HEK293T (cell line): Measurements from ENCODE around the gene TXNIP.
"Not testable (repeated sequence)": the region's sequence is repeated elsewhere in the genome, so short reads cannot be mapped to it uniquely, and the experiment has no call there.

Experiments
- CTCF ChIA-PET: fragments of 350-600 bp; formaldehyde crosslinking; extraction: SDS; loops from one replicate; lab custom pipeline; 2021; ENCODE audit warnings: antibody characterized with exemption, inconsistent platforms; lab: Yijun Ruan, JAX
- POLR2A ChIA-PET: fragments of 350-600 bp; formaldehyde crosslinking; extraction: SDS; loops from one replicate; lab custom pipeline; 2020; ENCODE audit warnings: antibody characterized with exemption, inconsistent platforms; lab: Yijun Ruan, JAX
- DNase-seq: peaks from one replicate; pipeline ENCODE4 v3.0.0; 2012; ENCODE audit warnings: mixed read lengths; ENCODE audit errors: extremely low spot score
- ARNT ChIP-seq: fragments of 450-650 bp; IDR thresholded peaks from 2 replicates; pipeline ENCODE4 v1.6.1; 2017; ENCODE audit warnings: mild to moderate bottlenecking
- BHLHE40 ChIP-seq: fragments of 450-650 bp; IDR thresholded peaks from 2 replicates; pipeline ENCODE4 v1.6.1; 2016; ENCODE audit warnings: mild to moderate bottlenecking, moderate library complexity, borderline replicate concordance
- CTBP1 ChIP-seq: fragments of 450-650 bp; IDR thresholded peaks from 2 replicates; pipeline ENCODE4 v1.6.1; 2016; ENCODE audit warnings: borderline replicate concordance
- ELF4 ChIP-seq: fragments of 450-650 bp; IDR thresholded peaks from 2 replicates; pipeline ENCODE4 v1.6.1; 2017; ENCODE audit warnings: antibody characterized with exemption
- FOXA1 ChIP-seq: fragments of 450-650 bp; IDR thresholded peaks from 2 replicates; pipeline ENCODE4 v1.6.1; 2016; ENCODE audit warnings: mild to moderate bottlenecking
- FOXK2 ChIP-seq: fragments of 450-650 bp; IDR thresholded peaks from 2 replicates; pipeline ENCODE4 v1.6.1; 2016; ENCODE audit warnings: mild to moderate bottlenecking
- FOXM1 ChIP-seq: fragments of 450-650 bp; IDR thresholded peaks from 2 replicates; pipeline ENCODE4 v1.6.1; 2017; ENCODE audit warnings: mild to moderate bottlenecking, borderline replicate concordance
- HDGF ChIP-seq: fragments of 450-650 bp; IDR thresholded peaks from 2 replicates; pipeline ENCODE4 v1.6.1; 2017; ENCODE audit warnings: antibody characterized with exemption, borderline replicate concordance
- L3MBTL2 ChIP-seq: fragments of 450-650 bp; conservative IDR thresholded peaks from 2 replicates; pipeline ENCODE4 v1.6.1; 2016; ENCODE audit warnings: mild to moderate bottlenecking
- LEF1 ChIP-seq: fragments of 450-650 bp; IDR thresholded peaks from 2 replicates; pipeline ENCODE4 v1.6.1; 2017; ENCODE audit warnings: mild to moderate bottlenecking, borderline replicate concordance
- NFRKB ChIP-seq: fragments of 450-650 bp; IDR thresholded peaks from 2 replicates; pipeline ENCODE4 v1.6.1; 2016; ENCODE audit warnings: mild to moderate bottlenecking, moderate library complexity
- SP1 ChIP-seq: fragments of 450-650 bp; IDR thresholded peaks from 2 replicates; pipeline ENCODE4 v1.6.1; 2017
- SUZ12 ChIP-seq: fragments of 450-650 bp; IDR thresholded peaks from 2 replicates; pipeline ENCODE4 v1.6.1; 2016; ENCODE audit warnings: mild to moderate bottlenecking
- TARDBP ChIP-seq: fragments of 450-650 bp; IDR thresholded peaks from 2 replicates; pipeline ENCODE4 v1.6.1; 2016
- ZNF384 ChIP-seq: fragments of 450-650 bp; IDR thresholded peaks from 2 replicates; pipeline ENCODE4 v1.6.1; 2016
- TF ChIP-seq, protein P1 (sequence below): fragments of 450-650 bp; IDR thresholded peaks from 2 replicates; pipeline ENCODE4 v1.6.1; 2016

TXNIP gene

DNA sequence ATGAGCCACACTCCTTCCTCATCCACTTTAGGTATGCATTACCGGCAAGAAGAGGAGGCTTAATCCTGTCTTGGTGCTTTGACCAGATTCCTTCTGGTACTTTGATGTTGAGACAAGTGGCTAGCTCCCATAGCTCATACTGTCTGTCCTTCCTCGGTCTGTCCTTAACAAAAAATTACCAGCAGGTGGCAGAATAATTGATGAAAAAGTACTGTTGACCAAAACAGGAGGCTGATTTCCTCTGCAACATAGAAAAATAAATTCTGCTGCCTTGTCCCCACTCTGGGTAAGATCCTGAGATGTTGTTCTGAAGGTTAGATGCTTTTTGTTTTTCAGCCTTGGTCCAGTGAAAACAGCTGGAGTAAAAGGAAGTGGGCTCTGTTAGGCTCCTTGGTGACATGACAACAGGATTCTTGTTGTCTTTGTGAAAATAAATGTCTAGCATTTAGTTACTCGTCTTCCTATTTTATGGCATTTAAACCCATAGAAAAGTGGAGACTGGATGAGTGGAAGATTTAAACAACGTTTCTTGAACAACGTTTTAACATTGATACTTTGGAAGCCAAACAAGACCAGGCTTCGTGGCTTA lies 36.3 kb upstream of the TXNIP start:
- TF ChIP-seq ZNF384: no peak
- no peak for TF ChIP-seq HDGF
- TF ChIP-seq FOXA1: no peak
- TF ChIP-seq, protein P1, sequence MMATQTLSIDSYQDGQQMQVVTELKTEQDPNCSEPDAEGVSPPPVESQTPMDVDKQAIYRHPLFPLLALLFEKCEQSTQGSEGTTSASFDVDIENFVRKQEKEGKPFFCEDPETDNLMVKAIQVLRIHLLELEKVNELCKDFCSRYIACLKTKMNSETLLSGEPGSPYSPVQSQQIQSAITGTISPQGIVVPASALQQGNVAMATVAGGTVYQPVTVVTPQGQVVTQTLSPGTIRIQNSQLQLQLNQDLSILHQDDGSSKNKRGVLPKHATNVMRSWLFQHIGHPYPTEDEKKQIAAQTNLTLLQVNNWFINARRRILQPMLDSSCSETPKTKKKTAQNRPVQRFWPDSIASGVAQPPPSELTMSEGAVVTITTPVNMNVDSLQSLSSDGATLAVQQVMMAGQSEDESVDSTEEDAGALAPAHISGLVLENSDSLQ: no peak
- TF ChIP-seq FOXM1: no peak
- no peak for TF ChIP-seq SUZ12
- TF ChIP-seq TARDBP: no peak
- TF ChIP-seq SP1: no peak
- no peak for TF ChIP-seq NFRKB
- TF ChIP-seq ARNT: no peak
- no peak for TF ChIP-seq CTBP1
- no peak for TF ChIP-seq L3MBTL2
- no peak for TF ChIP-seq LEF1
- TF ChIP-seq BHLHE40: no peak
- TF ChIP-seq ELF4: no peak
- no peak for TF ChIP-seq FOXK2
- POLR2A ChIA-PET: interaction anchor here (1.0 to 1.6 kb wide), 3 partner anchors 19 to 105 kb away, joined by 3 to 7 read pairs (median 3); partner anchors contain the start of genes LIX1L and RBM8A
- CTCF ChIA-PET: interaction anchor here (0.5 to 3.1 kb wide), 10 partner anchors 8 to 230 kb away, joined by 3 to 19 read pairs (median 4); partner anchors contain the start of genes HJV, ITGA10 and NUDT17
- DNase-seq: peak; percentile 32

DNA sequence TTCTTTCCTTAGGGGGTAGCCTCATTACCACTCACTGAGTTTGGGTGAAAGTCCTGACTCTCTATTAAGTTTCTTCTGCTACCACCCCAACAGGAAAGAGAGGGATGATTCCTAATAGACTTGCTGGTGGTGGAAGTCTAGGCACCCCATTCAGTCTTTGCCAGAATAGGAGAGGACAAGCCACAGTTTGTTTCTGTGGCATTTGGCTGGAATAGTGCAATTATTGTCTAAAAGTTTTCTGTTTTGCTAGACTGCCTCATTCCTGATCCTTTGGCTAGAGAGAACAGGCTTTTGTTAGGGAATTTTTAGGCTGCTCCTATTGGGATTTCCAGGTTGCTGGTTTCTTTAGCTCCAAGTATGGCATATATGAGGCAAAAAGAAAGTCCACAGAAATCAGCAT lies 35.1 kb upstream of the TXNIP start:
- DNase-seq: no peak
- TF ChIP-seq NFRKB (no peak), TARDBP (no peak), HDGF (no peak), ARNT (no peak), ELF4 (no peak), FOXM1 (no peak), CTBP1 (no peak), FOXK2 (no peak), BHLHE40 (no peak), L3MBTL2 (no peak), SUZ12 (no peak), LEF1 (no peak)
- TF ChIP-seq, protein P1: no peak
- POLR2A ChIA-PET: interaction anchor here (1.2 to 1.6 kb wide), 2 partner anchors 21 to 73 kb away, joined by 3 to 7 read pairs; partner anchors contain the start of gene LIX1L
- CTCF ChIA-PET: interaction anchor here (0.7 to 3.1 kb wide), 6 partner anchors 14 to 140 kb away, joined by 3 to 13 read pairs (median 3); partner anchors contain the start of gene ITGA10

DNA sequence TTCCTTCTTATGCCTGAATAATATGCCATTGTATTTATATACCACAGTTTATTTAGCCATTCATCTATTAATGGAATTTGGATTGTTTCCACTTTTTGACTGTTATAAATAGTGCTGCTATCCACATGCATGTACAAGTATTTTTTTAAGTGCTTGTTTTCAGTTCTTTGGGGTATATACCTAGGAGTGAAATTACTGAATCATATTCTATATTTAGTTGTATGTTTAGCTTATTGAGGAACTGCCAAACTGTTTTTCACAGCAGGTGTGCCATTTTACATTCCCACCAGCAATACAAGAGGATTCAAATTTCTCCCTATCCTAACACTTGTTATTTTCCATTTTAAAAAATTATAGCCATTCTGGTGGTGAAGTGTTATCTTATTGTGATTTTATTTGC lies 32.7 kb upstream of the TXNIP start:
- no peak for DNase-seq
- no peak for TF ChIP-seq NFRKB
- TF ChIP-seq TARDBP: no peak
- TF ChIP-seq ELF4: no peak
- no peak for TF ChIP-seq HDGF
- no peak for TF ChIP-seq ARNT
- TF ChIP-seq LEF1: no peak
- no peak for TF ChIP-seq FOXK2
- TF ChIP-seq SUZ12: no peak
- TF ChIP-seq SP1: no peak
- no peak for TF ChIP-seq BHLHE40
- POLR2A ChIA-PET: interaction anchor here (0.7 kb wide), 1 partner anchor 66 kb away, joined by 3 read pairs; no protein-coding TSS in a partner anchor
- CTCF ChIA-PET: no interaction called here

DNA sequence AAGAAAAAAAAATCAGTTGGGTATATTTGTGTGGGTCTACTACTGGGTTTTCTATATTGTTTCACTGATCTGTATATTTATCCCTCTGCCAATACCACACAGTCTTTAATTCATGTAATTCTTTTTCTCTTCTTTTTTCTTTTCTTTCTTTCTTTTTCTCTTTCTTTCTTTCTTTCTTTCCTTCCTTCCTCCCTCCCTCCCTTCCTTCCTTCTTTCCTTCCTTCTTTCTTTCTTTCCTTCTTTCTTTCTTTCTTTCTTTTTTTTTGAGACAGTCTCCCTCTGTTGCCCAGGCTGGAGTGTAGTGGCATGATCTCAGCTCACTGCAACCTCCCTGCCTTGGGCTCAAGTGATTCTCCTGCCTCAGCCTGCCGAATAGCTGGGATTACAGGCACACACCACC lies 30.3 kb upstream of the TXNIP start:
- DNase-seq, CTCF ChIA-PET: not testable (repeated sequence)
- POLR2A ChIA-PET: interaction anchor here (1.5 kb wide), 1 partner anchor 12 kb away, joined by 3 read pairs; no protein-coding TSS in a partner anchor

DNA sequence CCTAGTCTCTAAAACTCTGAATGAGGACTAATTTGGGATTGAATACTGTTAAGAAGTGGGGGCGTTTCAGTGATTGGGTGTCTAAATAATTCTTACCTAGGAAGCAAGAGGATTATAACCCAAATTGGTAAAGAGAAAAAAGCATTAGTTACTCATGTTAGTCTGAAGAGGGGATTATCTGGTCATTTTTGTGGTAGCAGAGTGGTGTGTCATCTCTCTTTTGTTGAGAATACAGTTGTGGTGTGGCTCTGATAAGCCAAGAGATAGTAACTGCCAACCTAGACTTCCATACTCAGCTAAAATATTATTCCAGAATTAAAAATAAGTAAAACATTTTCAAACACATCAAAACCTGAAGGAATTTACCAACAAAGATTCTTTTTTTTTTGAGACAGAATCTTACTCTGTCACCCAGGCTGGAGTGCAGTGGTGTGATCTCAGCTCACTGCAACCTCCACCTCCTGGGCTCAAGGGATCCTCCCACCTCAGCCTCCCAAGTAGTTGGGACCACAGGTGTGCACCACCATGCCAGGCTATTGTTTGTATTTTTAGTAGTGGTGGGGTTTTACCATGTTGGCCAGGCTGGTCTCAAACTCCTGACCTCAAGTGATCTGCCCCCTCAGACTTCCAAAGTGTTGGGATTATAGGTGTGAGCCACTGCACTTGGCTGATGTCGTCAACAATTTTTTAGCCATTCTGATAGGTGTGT lies 29.6 kb upstream of the TXNIP start:
- DNase-seq, POLR2A ChIA-PET, CTCF ChIA-PET: not testable (repeated sequence)

DNA sequence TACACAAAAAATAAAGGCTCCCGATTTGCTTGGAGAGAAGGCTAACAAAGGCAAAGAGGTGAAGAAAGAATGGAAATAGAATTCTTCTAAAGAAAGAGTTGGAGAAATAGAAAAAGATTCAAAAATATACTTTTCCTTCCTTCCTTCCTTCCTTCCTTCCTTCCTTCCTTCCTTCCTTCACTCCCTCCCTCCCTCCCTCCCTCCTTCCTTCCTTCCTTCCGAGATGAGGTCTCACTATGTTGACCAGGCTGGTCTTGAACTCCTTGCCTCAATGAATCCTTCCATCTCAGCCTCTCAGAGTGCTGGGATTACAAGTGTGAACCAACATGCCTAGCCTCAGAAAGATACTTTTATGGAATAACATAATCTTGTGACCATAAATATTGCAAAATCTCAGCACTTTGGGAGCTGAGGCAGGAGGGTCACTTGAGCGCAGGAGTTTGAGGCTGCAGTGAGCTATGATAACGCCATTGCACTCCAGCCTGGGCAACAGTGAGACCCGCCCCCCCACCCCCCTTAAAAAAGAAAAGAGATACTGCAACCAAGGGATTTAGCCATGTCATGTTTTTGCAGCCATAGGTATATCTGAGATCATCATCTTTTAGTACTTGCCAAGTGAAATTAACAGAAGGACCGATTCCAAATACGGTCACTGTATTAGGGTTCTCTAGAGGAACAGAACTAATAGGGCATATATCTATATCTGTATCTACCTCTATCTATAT lies 26.2 kb upstream of the TXNIP start:
- no peak for TF ChIP-seq L3MBTL2
- no peak for TF ChIP-seq FOXA1
- TF ChIP-seq CTBP1: no peak
- TF ChIP-seq FOXK2: no peak
- no peak for TF ChIP-seq NFRKB
- TF ChIP-seq, protein P1: no peak
- TF ChIP-seq SP1: no peak
- ChIA-PET CTCF (interaction anchor here (0.6 to 3.0 kb wide), 2 partner anchors 10 to 136 kb away, joined by 4 to 19 read pairs; no protein-coding TSS in a partner anchor), POLR2A (interaction anchor here (0.8 to 2.1 kb wide), 3 partner anchors 13 to 58 kb away, joined by 3 to 8 read pairs (median 5); partner anchors contain the start of genes ANKRD34A and POLR3GL)
- DNase-seq: no peak
